IMR-90 (cell line): ENCODE results near the gene HNRNPAB. TPM values are rescaled to one million over a fixed set of nuclear protein-coding genes. Genes with fewer than 3 reads are reported as not detected.
"Not testable (repeated sequence)": the region's sequence is repeated elsewhere in the genome, so short reads cannot be mapped to it uniquely, and the experiment has no call there.

Experiments used
- ATAC-seq: fragments of 200-7000 bp; cut with Tn5 transposase; 2 replicates; pipeline ENCODE4 v1.9.1; 2020; ENCODE audit warnings: low read depth, mild to moderate bottlenecking, moderate library complexity
- BruUV-seq: library from RNA; stranded (reverse); fragments of 400-500 nt; replicated peaks from 2 replicates; lab custom pipeline; 2021; lab: Mats Ljungman, UMichigan
- CTCF ChIA-PET: fragments of 300-600 bp; formaldehyde crosslinking; extraction: SDS; loops from one replicate; lab custom pipeline; 2021; ENCODE audit warnings: antibody characterized with exemption; lab: Yijun Ruan, JAX
- POLR2A ChIA-PET: fragments of 300-600 bp; sonication (Branson Sonifier 250); formaldehyde crosslinking; loops from one replicate; lab custom pipeline; 2022; ENCODE audit warnings: antibody characterized with exemption; ENCODE audit not compliant: unreplicated experiment; lab: Charles Lee
- DNase-seq: peaks from one replicate; pipeline ENCODE4 v3.0.0; 2013
- H2AFZ ChIP-seq: replicated peaks from 2 replicates; pipeline ENCODE3; 2013; ENCODE audit warnings: low read length, mild to moderate bottlenecking; ENCODE audit not compliant: poor library complexity
- H2AK5ac ChIP-seq: 2 replicates; pipeline ENCODE4 v1.6.1; 2013; ENCODE audit warnings: low read depth, low read length, inconsistent platforms
- H2AK9ac ChIP-seq: replicated peaks from 2 replicates; pipeline ENCODE3; 2013; ENCODE audit warnings: mild to moderate bottlenecking, low read depth, low read length, moderate library complexity; ENCODE audit not compliant: poor library complexity
- H2BK120ac ChIP-seq: 2 replicates; pipeline ENCODE4 v1.6.1; 2013; ENCODE audit warnings: low read depth, low read length, inconsistent platforms
- H2BK15ac ChIP-seq: 3 replicates; pipeline ENCODE4 v1.6.1; 2013; ENCODE audit warnings: low read depth, low read length, inconsistent platforms
- H2BK20ac ChIP-seq: 2 replicates; pipeline ENCODE4 v1.6.1; 2013; ENCODE audit warnings: low read depth, mild to moderate bottlenecking, inconsistent platforms, low read length, moderate library complexity
- H2BK5ac ChIP-seq: 2 replicates; pipeline ENCODE4 v1.6.1; 2013; ENCODE audit warnings: mild to moderate bottlenecking, low read depth, low read length, inconsistent platforms; ENCODE audit not compliant: poor library complexity, severe bottlenecking
- H3K14ac ChIP-seq: replicated peaks from 2 replicates; pipeline ENCODE4 v1.6.1; 2013; ENCODE audit warnings: low read depth, low read length, inconsistent platforms
- H3K18ac ChIP-seq: 2 replicates; pipeline ENCODE4 v1.6.1; 2013; ENCODE audit warnings: low read depth, low read length, control low read depth
- H3K23ac ChIP-seq: 2 replicates; pipeline ENCODE4 v1.6.1; 2013; ENCODE audit warnings: low read depth, low read length, inconsistent platforms
- H3K27ac ChIP-seq: 2 replicates; pipeline ENCODE4 v1.5.1; 2013; ENCODE audit warnings: mild to moderate bottlenecking, control low read depth, low read length; ENCODE audit not compliant: insufficient read depth
- H3K27me3 ChIP-seq: 2 replicates; pipeline ENCODE4 v1.6.1; 2013; ENCODE audit warnings: low read length; ENCODE audit not compliant: control insufficient read depth, insufficient read depth
- H3K36me3 ChIP-seq: 2 replicates; pipeline ENCODE4 v1.6.1; 2013; ENCODE audit warnings: low read length, mixed read lengths; ENCODE audit not compliant: control insufficient read depth, insufficient read depth
- H3K4ac ChIP-seq: 2 replicates; pipeline ENCODE4 v1.6.1; 2013; ENCODE audit warnings: low read depth, low read length, inconsistent platforms
- H3K4me1 ChIP-seq: 2 replicates; pipeline ENCODE4 v1.6.1; 2013; ENCODE audit warnings: low read length, mixed read lengths; ENCODE audit not compliant: control insufficient read depth, insufficient read depth
- H3K4me2 ChIP-seq: 2 replicates; pipeline ENCODE4 v1.6.1; 2013; ENCODE audit warnings: low read depth, mild to moderate bottlenecking, control low read depth, low read length, moderate library complexity
- H3K4me3 ChIP-seq: 2 replicates; pipeline ENCODE4 v1.5.1; 2013; ENCODE audit warnings: low read depth, mild to moderate bottlenecking, control low read depth, low read length, moderate library complexity; ENCODE audit not compliant: insufficient read depth
- H3K56ac ChIP-seq: 2 replicates; pipeline ENCODE4 v1.6.1; 2013; ENCODE audit warnings: low read length, inconsistent platforms; ENCODE audit not compliant: insufficient read depth; ENCODE audit errors: extremely low read depth
- H3K79me1 ChIP-seq, 2 experiments: 2 replicates each; pipeline ENCODE4 v1.6.1; 2013; ENCODE audit warnings: low read length in 2 of 2, inconsistent platforms in 1 of 2, low read depth in 1 of 2
- H3K9ac ChIP-seq: 2 replicates; pipeline ENCODE4 v1.6.1; 2013; ENCODE audit warnings: low read depth, low read length, control low read depth
- H3K9me1 ChIP-seq: 2 replicates; pipeline ENCODE4 v1.6.1; 2013; ENCODE audit warnings: low read length, inconsistent platforms; ENCODE audit not compliant: insufficient read depth
- H3K9me3 ChIP-seq: 2 replicates; pipeline ENCODE4 v1.6.1; 2013; ENCODE audit warnings: low read length; ENCODE audit not compliant: control insufficient read depth, insufficient read depth
- H4K20me1 ChIP-seq: 2 replicates; pipeline ENCODE4 v1.6.1; 2013; ENCODE audit warnings: low read length, inconsistent platforms; ENCODE audit not compliant: insufficient read depth
- H4K5ac ChIP-seq: 2 replicates; pipeline ENCODE4 v1.6.1; 2013; ENCODE audit warnings: mild to moderate bottlenecking, low read depth, low read length, control low read depth
- H4K8ac ChIP-seq, 2 experiments: 2 replicates each; pipeline ENCODE4 v1.6.1; 2013; ENCODE audit warnings: low read depth in 2 of 2, low read length in 2 of 2, control low read depth in 1 of 2, inconsistent platforms in 1 of 2
- H4K91ac ChIP-seq: 2 replicates; pipeline ENCODE4 v1.6.1; 2013; ENCODE audit warnings: low read depth, low read length, inconsistent platforms; ENCODE audit not compliant: insufficient read depth
- WGBS, 2 experiments: methylation state at CpG; one replicate each; pipeline versions ENCODE4 v1.1.5 to v1.1.7; 2013; ENCODE audit warnings: missing lambda C conversion rate in 2 of 2; ENCODE audit not compliant: insufficient read length in 1 of 2; ENCODE audit errors: extremely low coverage in 2 of 2; 5-methylcytosine and 5-hydroxymethylcytosine counted together
- dilution Hi-C: fragments of 300-500 bp; cut with HindIII; formaldehyde crosslinking; loops from one replicate; pipeline ENCODE4 v1.14.3; 2018; ENCODE audit warnings: low sequenced_read_pairs; ENCODE audit not compliant: unreplicated experiment
- in situ Hi-C: fragments of 300-500 bp; cut with MboI; formaldehyde crosslinking; loops from 3 replicates; pipeline ENCODE4 v1.14.3; 2019; ENCODE audit warnings: low sequenced_read_pairs, inconsistent platforms, mixed read lengths
- intact Hi-C: fragments of 100-400 bp; cut with micrococcal nuclease; formaldehyde crosslinking; loops from 2 replicates; pipeline ENCODE4 v1.10.0; 2022
- polyA plus RNA-seq, 3 experiments: library from polyadenylated mRNA; depleted of rRNA; stranded (reverse); fragments of >200 nt; gene quantifications; 2 replicates each; pipeline ENCODE4 v1.2.3, GENCODE V29; 2012; ENCODE audit warnings: low replicate concordance in 1 of 3
- total RNA-seq: library from RNA; depleted of rRNA; stranded (reverse); fragments of >200 nt; gene quantifications from 2 replicates; pipeline ENCODE4 v1.2.3, GENCODE V29; 2012

HNRNPAB gene
- total and polyA plus RNA-seq, 2 of the 4 experiments (the other 2 are of a cell fraction), result 32.1 to 128 TPM

- dilution Hi-C loops, H2BK120ac ChIP-seq, H2AK9ac ChIP-seq, H2BK5ac ChIP-seq, POLR2A ChIA-PET, H4K20me1 ChIP-seq, BruUV-seq, H3K27me3 ChIP-seq, H3K36me3 ChIP-seq, H3K4me3 ChIP-seq, intact Hi-C loops, H2BK20ac ChIP-seq, H3K4me2 ChIP-seq, H4K5ac ChIP-seq, H3K23ac ChIP-seq, H4K8ac ChIP-seq, H4K91ac ChIP-seq, H3K9me1 ChIP-seq, H3K9ac ChIP-seq, H2AK5ac ChIP-seq, DNase-seq, H3K27ac ChIP-seq, H2BK15ac ChIP-seq, H3K9me3 ChIP-seq, H3K14ac ChIP-seq, CTCF ChIA-PET, H3K79me1 ChIP-seq, H2AFZ ChIP-seq, H3K56ac ChIP-seq, H3K4me1 ChIP-seq, in situ Hi-C loops, H3K4ac ChIP-seq, ATAC-seq, H3K18ac ChIP-seq: not testable (repeated sequence)
- WGBS, 2 experiments, result no CpG with 5 or more reads among the region's 16 CpGs
Observed at GRCh38 chr5:178239626-178240301, 35.4 kb downstream of the HNRNPAB start.
